ENCODE results near the gene MYO1D. TPM values are rescaled to one million over a fixed set of nuclear protein-coding genes. Genes with fewer than 3 reads are reported as not detected.

MYO1D gene
- total RNA-seq, 1 donor: 160 TPM

DNA sequence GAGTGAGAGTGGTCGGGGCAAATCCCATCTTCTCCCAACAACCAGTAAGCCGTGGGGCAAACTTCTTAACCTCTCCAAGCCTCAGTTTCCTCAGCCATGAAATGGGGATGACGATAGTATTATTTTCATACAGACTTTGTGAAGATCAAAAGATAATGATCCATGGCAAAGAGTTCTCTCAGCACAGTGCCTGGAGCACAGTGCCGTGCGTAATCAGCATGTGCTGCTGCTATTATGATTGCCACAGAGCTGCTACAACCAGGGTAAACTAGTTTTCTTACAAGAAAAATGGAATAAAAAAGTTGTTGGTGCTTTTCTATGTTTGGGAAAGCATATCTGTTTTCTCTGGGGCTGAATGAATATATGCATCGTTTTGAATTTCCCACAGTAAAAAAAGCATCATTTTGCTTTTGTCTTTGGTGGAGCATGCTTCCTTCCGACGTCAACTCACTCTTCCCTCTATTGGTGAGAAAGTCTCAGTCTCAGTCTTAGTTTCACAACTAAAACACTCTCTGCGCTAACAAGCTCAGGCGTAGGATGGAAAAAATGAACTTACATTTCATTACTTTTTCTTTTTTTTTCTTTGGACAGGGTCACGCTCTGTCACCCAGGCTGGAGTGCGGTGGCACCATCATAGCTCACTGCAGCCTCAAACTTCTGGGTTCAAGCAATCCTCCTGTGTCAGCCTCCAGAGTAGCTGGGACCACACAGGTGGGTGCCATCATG lies 352.9 kb downstream of the MYO1D start:
- Histone ChIP-seq H3K27me3 (ENCODE audit: insufficient read depth, low read length) (no peaks in the 10 kb centered on the region), H4K20me1 (ENCODE audit: insufficient read depth, low read length) (no peaks in the 10 kb centered on the region), H3K79me2 (ENCODE audit: insufficient read depth, low read length) (no peaks in the 10 kb centered on the region), H2AFZ (ENCODE audit: low read length) (no peak overlapping the region), H3K4me2 (ENCODE audit: insufficient read depth, low read length) (no peak overlapping the region), H3K4me3 (ENCODE audit: insufficient read depth, low read length) (no peak overlapping the region), H3K27ac (ENCODE audit: low read depth, low read length) (no peak overlapping the region), H3K4me1 (ENCODE audit: insufficient read depth, low read length) (peaks cover 10% of the 10 kb centered on the region), H3K9me3 (ENCODE audit: low read depth, low read length) (no peaks in the 10 kb centered on the region), H3K36me3 (ENCODE audit: insufficient read depth, low read length) (no peaks in the 10 kb centered on the region)
- TF ChIP-seq, protein P1, sequence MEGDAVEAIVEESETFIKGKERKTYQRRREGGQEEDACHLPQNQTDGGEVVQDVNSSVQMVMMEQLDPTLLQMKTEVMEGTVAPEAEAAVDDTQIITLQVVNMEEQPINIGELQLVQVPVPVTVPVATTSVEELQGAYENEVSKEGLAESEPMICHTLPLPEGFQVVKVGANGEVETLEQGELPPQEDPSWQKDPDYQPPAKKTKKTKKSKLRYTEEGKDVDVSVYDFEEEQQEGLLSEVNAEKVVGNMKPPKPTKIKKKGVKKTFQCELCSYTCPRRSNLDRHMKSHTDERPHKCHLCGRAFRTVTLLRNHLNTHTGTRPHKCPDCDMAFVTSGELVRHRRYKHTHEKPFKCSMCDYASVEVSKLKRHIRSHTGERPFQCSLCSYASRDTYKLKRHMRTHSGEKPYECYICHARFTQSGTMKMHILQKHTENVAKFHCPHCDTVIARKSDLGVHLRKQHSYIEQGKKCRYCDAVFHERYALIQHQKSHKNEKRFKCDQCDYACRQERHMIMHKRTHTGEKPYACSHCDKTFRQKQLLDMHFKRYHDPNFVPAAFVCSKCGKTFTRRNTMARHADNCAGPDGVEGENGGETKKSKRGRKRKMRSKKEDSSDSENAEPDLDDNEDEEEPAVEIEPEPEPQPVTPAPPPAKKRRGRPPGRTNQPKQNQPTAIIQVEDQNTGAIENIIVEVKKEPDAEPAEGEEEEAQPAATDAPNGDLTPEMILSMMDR (IDR thresholded peaks at IDR 0.05; ENCODE audit: extremely low read depth, low read depth, low read length): no peak
- DNase-seq (ENCODE audit: insufficient read length, low spot score, missing footprints): no peak

DNA sequence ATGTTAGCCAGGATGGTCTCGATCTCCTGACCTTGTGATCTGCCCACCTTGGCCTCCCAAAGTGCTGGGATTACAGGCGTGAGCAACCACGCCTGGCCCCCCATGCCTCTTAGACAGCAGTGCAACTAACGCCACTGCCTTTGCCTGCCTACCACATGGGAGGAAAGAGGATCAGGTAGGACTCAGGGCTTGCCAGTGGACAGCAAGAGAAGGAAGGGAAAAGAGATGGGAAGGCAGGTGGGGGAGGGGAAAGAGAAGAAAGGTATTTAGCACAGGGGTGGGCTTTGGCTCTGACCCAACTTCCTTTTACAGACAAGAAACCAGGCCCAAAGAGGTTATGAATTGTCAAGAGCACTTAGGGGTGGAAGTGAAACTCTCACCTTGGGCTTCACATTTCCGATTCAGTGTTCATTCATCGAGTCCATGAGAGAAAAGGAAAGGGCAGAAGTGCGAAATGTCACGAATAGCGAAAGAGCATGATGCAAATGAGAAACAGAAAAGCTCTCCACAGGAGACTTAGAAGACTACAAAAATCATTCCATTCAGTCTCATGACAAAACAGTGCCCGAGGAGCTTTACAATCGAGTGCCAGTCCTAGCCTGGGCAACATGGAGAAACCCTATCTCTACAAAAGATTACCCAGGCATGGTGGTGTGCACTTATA lies 353.8 kb downstream of the MYO1D start:
- no peaks in the 10 kb centered on the region for H3K36me3 ChIP-seq (ENCODE audit: insufficient read depth, low read length)

DNA sequence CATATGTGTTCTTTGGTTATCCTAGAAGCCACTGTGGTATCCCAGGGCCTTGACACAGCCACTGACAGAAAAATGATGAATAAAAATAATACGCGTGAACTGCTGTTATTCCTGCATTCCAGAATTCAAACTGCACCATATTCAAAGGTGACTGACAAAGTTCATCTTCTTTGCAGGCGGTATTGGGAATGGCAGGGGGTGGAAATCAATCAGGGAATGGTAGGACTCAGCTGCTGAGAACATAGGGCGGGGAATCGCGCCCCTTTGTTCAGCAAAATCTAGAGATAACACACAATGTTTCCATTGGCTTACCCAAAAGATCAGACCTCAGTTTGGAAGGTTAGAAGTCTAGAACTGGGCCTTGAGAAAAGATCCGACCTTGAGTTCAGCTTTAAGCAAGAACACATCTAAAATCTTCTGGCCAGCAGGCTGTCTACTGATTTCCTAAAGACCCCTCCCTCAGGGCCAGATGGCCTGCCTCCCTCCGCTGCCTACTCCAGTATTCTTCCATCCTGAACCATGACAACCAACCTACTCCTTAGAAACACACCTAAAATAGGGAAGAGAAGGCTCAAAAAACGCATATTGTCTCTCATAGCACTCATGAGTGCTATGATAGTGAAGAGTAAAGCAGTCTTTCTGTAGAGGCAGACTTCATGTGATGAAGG lies 356.1 kb downstream of the MYO1D start:
- no peaks in the 10 kb centered on the region for H3K79me2 ChIP-seq (ENCODE audit: insufficient read depth, low read length)
- no peaks in the 10 kb centered on the region for H4K20me1 ChIP-seq (ENCODE audit: insufficient read depth, low read length)
- no peak overlapping the region for H3K27ac ChIP-seq (ENCODE audit: low read depth, low read length)
- DNase-seq (ENCODE audit: insufficient read length, low spot score, missing footprints): peak; percentile 17
- H3K9me3 ChIP-seq (ENCODE audit: low read depth, low read length): no peaks in the 10 kb centered on the region
- TF ChIP-seq, protein P1 (IDR thresholded peaks at IDR 0.05; ENCODE audit: extremely low read depth, low read depth, low read length): no peak
- no peak overlapping the region for H3K4me2 ChIP-seq (ENCODE audit: insufficient read depth, low read length)
- no peak overlapping the region for H2AFZ ChIP-seq (ENCODE audit: low read length)
- H3K4me3 ChIP-seq (ENCODE audit: insufficient read depth, low read length): no peak overlapping the region
- peaks cover 10% of the 10 kb centered on the region for H3K4me1 ChIP-seq (ENCODE audit: insufficient read depth, low read length)
- no peaks in the 10 kb centered on the region for H3K27me3 ChIP-seq (ENCODE audit: insufficient read depth, low read length)
- no peaks in the 10 kb centered on the region for H3K36me3 ChIP-seq (ENCODE audit: insufficient read depth, low read length)

More for the DNA sequence above, 353.8 kb downstream of the MYO1D start:
- DNase-seq (ENCODE audit: insufficient read length, low spot score, missing footprints): no peak
- no peaks in the 10 kb centered on the region for H3K9me3 ChIP-seq (ENCODE audit: low read depth, low read length)
- H3K4me2 ChIP-seq (ENCODE audit: insufficient read depth, low read length): no peak overlapping the region
- no peaks in the 10 kb centered on the region for H3K27me3 ChIP-seq (ENCODE audit: insufficient read depth, low read length)
- no peak overlapping the region for H2AFZ ChIP-seq (ENCODE audit: low read length)
- no peaks in the 10 kb centered on the region for H3K79me2 ChIP-seq (ENCODE audit: insufficient read depth, low read length)
- no peak overlapping the region for H3K4me3 ChIP-seq (ENCODE audit: insufficient read depth, low read length)
- H3K4me1 ChIP-seq (ENCODE audit: insufficient read depth, low read length): peaks cover 10% of the 10 kb centered on the region
- H3K27ac ChIP-seq (ENCODE audit: low read depth, low read length): no peak overlapping the region
- no peaks in the 10 kb centered on the region for H4K20me1 ChIP-seq (ENCODE audit: insufficient read depth, low read length)
- TF ChIP-seq, protein P1 (IDR thresholded peaks at IDR 0.05; ENCODE audit: extremely low read depth, low read depth, low read length): no peak

All from osteoblast (primary cell).